ENCODE results near the gene VEGFD. TPM values are rescaled to one million over a fixed set of nuclear protein-coding genes. Genes with fewer than 3 reads are reported as not detected.

The VEGFD gene
- total RNA-seq, 2 donors from 2014 or later = 0.27 to 0.42 TPM

DNA sequence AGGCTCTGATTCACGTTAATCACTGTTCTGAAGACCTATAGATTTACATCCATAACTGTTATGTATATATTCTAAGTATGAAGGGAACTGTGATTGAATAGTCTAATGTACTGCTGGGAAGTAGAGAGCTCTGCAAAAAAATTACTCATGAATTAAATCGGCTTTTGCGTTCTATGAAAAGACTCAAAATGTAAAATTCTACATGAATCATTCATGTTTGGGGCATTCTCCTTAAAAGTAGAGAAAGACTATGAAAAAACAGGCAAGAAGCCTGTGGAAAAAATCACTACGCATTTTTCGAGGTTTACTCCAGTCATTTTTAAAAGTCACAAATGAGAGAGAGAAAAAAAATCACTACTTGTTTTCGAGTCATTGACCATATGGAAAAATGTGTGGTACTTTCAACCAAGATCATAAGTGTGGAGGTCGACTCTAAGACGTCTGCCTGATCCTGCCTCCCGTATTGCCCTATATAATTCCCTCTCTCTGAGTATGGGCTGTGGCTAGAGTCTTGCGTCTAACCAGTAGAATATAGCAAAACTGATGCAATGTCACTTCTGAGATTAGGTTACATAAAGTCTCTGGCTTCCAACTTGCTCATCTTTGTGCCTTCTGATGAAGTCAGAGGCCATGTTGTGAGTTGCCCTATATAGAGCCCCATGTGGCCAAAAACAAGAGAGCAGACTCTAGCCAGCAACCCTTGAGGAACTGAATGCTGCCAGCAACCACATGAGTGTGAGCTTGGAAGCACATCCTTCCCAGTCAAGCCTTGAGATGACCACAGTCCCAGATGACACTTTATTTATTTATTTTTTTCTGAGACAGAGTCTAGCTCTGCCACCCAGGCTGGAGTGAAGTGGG is 32.1 kb upstream of the VEGFD start:
- Histone ChIP-seq H3K4me3 (ENCODE audit: low read length) (no peak overlapping the region), H3K9me3 (ENCODE audit: control insufficient read depth, low read length) (peaks cover 10% of the 10 kb centered on the region), H3K9ac (ENCODE audit: extremely low read depth, low read length, poor library complexity, severe bottlenecking) (no peak overlapping the region), H3K27me3 (ENCODE audit: control insufficient read depth, insufficient read depth, low read length, poor library complexity, severe bottlenecking) (no peaks in the 10 kb centered on the region), H3K4me1 (ENCODE audit: control insufficient read depth, insufficient read depth, low read length) (no peaks in the 10 kb centered on the region), H3K36me3 (ENCODE audit: control insufficient read depth, insufficient read depth, low read length) (no peaks in the 10 kb centered on the region), H3K27ac (ENCODE audit: low read depth, low read length) (no peak overlapping the region)
- H3K27me3 Mint-ChIP-seq (ENCODE audit: insufficient read depth) = no peaks in the 10 kb centered on the region
- 90 to 95% methylated on average over 7 to 9 of the region's 10 CpGs for WGBS, 2 experiments (ENCODE audit: insufficient coverage in 1 of 2, insufficient read length in 1 of 2)
- H3K4me3 Mint-ChIP-seq = no peak overlapping the region
- peaks cover 9% of the 10 kb centered on the region for H3K9me3 Mint-ChIP-seq
- H3K4me1 Mint-ChIP-seq = no peaks in the 10 kb centered on the region
- peaks cover 18% of the 10 kb centered on the region for H3K36me3 Mint-ChIP-seq (ENCODE audit: low read depth)
- H3K27ac Mint-ChIP-seq = no peak overlapping the region
- TF ChIP-seq, protein P1, sequence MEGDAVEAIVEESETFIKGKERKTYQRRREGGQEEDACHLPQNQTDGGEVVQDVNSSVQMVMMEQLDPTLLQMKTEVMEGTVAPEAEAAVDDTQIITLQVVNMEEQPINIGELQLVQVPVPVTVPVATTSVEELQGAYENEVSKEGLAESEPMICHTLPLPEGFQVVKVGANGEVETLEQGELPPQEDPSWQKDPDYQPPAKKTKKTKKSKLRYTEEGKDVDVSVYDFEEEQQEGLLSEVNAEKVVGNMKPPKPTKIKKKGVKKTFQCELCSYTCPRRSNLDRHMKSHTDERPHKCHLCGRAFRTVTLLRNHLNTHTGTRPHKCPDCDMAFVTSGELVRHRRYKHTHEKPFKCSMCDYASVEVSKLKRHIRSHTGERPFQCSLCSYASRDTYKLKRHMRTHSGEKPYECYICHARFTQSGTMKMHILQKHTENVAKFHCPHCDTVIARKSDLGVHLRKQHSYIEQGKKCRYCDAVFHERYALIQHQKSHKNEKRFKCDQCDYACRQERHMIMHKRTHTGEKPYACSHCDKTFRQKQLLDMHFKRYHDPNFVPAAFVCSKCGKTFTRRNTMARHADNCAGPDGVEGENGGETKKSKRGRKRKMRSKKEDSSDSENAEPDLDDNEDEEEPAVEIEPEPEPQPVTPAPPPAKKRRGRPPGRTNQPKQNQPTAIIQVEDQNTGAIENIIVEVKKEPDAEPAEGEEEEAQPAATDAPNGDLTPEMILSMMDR (conservative IDR thresholded peaks at IDR 0.05) = peak; percentile 49
- DNase-seq = peak; percentile 52

DNA sequence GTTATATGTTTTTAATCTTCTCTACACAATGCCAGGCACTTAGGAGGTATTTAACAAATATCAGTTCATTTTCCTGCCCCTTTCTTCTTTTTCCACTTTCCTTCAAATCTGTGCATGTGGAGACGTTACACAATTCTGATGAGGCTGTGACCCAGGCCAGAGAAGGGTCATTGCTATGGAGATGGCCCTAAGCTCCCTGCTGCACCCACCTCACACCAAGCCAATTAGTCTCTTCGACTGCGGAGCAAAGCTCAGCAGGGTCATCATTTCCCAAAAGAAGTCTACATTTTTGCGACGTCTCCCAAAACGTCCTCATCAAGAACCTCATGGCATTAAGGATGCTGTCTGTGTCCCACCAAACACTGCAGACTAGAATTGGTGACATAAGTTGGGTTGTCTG is 28.9 kb upstream of the VEGFD start:
- Histone ChIP-seq H3K9me3 (ENCODE audit: control insufficient read depth, low read length) (peaks cover 8% of the 10 kb centered on the region), H3K27ac (ENCODE audit: low read depth, low read length) (no peak overlapping the region), H3K4me3 (ENCODE audit: low read length) (no peak overlapping the region), H3K9ac (ENCODE audit: extremely low read depth, low read length, poor library complexity, severe bottlenecking) (no peak overlapping the region), H3K27me3 (ENCODE audit: control insufficient read depth, insufficient read depth, low read length, poor library complexity, severe bottlenecking) (no peaks in the 10 kb centered on the region), H3K4me1 (ENCODE audit: control insufficient read depth, insufficient read depth, low read length) (no peaks in the 10 kb centered on the region), H3K36me3 (ENCODE audit: control insufficient read depth, insufficient read depth, low read length) (no peaks in the 10 kb centered on the region)
- DNase-seq = no peak
- peaks cover 10% of the 10 kb centered on the region for H3K36me3 Mint-ChIP-seq (ENCODE audit: low read depth)
- H3K4me3 Mint-ChIP-seq = no peak overlapping the region
- TF ChIP-seq, protein P1 (conservative IDR thresholded peaks at IDR 0.05) = no peak
- 88% methylated on average over 6 of the region's 6 CpGs; no CpG with 5 or more reads in 1 of the 2 experiments for WGBS, 2 experiments (ENCODE audit: insufficient coverage in 1 of 2, insufficient read length in 1 of 2)
- no peaks in the 10 kb centered on the region for H3K4me1 Mint-ChIP-seq
- H3K27ac Mint-ChIP-seq = no peak overlapping the region
- H3K9me3 Mint-ChIP-seq = peaks cover 9% of the 10 kb centered on the region
- no peaks in the 10 kb centered on the region for H3K27me3 Mint-ChIP-seq (ENCODE audit: insufficient read depth)

DNA sequence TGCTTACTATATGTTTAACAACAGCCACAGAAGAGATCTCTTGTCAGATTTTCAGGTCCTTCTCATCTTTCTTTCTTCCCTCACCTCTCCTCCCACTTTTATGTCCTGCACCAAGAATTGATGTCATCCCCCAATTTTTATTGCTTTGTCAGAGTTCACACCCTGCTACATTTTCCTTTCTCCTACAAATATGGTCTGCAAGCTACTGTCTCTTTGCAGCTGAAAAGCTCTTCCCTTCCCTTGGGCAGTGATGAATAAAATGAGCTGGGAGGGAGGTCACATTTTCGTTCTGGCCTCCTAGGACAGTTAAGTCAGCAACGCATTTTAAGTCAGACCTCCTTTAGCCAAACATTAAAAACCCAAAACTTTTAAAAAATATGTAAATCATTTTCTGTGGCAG is 26.7 kb upstream of the VEGFD start:
- Mint-ChIP-seq H3K27me3 (ENCODE audit: insufficient read depth) (no peaks in the 10 kb centered on the region), H3K4me1 (no peaks in the 10 kb centered on the region), H3K27ac (no peak overlapping the region), H3K36me3 (ENCODE audit: low read depth) (peaks cover 2% of the 10 kb centered on the region), H3K9me3 (no peaks in the 10 kb centered on the region), H3K4me3 (no peak overlapping the region)
- 90% methylated on average over 2 of the region's 2 CpGs; no CpG with 5 or more reads in 1 of the 2 experiments for WGBS, 2 experiments (ENCODE audit: insufficient coverage in 1 of 2, insufficient read length in 1 of 2)
- H3K27ac ChIP-seq (ENCODE audit: low read depth, low read length) = no peak overlapping the region
- no peaks in the 10 kb centered on the region for H3K4me1 ChIP-seq (ENCODE audit: control insufficient read depth, insufficient read depth, low read length)
- H3K4me3 ChIP-seq (ENCODE audit: low read length) = no peak overlapping the region
- TF ChIP-seq, protein P1 (conservative IDR thresholded peaks at IDR 0.05) = no peak
- H3K9ac ChIP-seq (ENCODE audit: extremely low read depth, low read length, poor library complexity, severe bottlenecking) = no peak overlapping the region
- H3K36me3 ChIP-seq (ENCODE audit: control insufficient read depth, insufficient read depth, low read length) = no peaks in the 10 kb centered on the region
- H3K27me3 ChIP-seq (ENCODE audit: control insufficient read depth, insufficient read depth, low read length, poor library complexity, severe bottlenecking) = no peaks in the 10 kb centered on the region
- DNase-seq = no peak
- no peaks in the 10 kb centered on the region for H3K9me3 ChIP-seq (ENCODE audit: control insufficient read depth, low read length)
